Neural cell (in vitro differentiated cells): ENCODE results near the gene ABHD17B. TPM values are rescaled to one million over a fixed set of nuclear protein-coding genes. Genes with fewer than 3 reads are reported as not detected.

Source experiments
- H2AFZ ChIP-seq: fragments of 200-600, 300-800 bp; sonication (generic), shearing (Covaris generic); 2 replicates; pipeline ENCODE4 v1.6.0; 2014; ENCODE audit warnings: low read depth, mild to moderate bottlenecking, antibody characterized with exemption, low read length, moderate library complexity
- H3F3A ChIP-seq: fragments of 200-600 bp; shearing (Covaris generic); 2 replicates; pipeline ENCODE4 v1.6.1; 2016; ENCODE audit warnings: mild to moderate bottlenecking, moderate library complexity, mixed read lengths, antibody characterized with exemption, low read length; ENCODE audit not compliant: insufficient read depth, poor library complexity, severe bottlenecking
- H3K27ac ChIP-seq: fragments of 200-600, 300-800 bp; sonication (generic), shearing (Covaris generic); 2 replicates; pipeline ENCODE4 v1.5.1; 2014; ENCODE audit warnings: mild to moderate bottlenecking, low read length, moderate library complexity
- H3K27me3 ChIP-seq: fragments of 300-800, 200-600 bp; sonication (generic), shearing (Covaris generic); 2 replicates; pipeline ENCODE4 v1.6.0; 2014; ENCODE audit warnings: mild to moderate bottlenecking, low read depth, low read length, moderate library complexity; ENCODE audit not compliant: insufficient read depth
- H3K36me3 ChIP-seq: fragments of 300-800, 200-600 bp; sonication (generic), shearing (Covaris generic); 2 replicates; pipeline ENCODE4 v1.5.1; 2014; ENCODE audit warnings: mild to moderate bottlenecking, antibody characterized with exemption, low read length, moderate library complexity; ENCODE audit not compliant: insufficient read depth
- H3K4me2 ChIP-seq: fragments of 300-800, 200-600 bp; sonication (generic), shearing (Covaris generic); 2 replicates; pipeline ENCODE4 v1.6.0; 2014; ENCODE audit warnings: mild to moderate bottlenecking, low read length
- H3K4me3 ChIP-seq: fragments of 300-800, 200-600 bp; sonication (generic), shearing (Covaris generic); 2 replicates; pipeline ENCODE4 v1.5.1; 2014; ENCODE audit warnings: mild to moderate bottlenecking, low read length, moderate library complexity
- H3K79me2 ChIP-seq: fragments of 200-600 bp; shearing (Covaris generic); replicated peaks from 2 replicates; pipeline ENCODE4 v1.6.0; 2014; ENCODE audit warnings: mild to moderate bottlenecking, low read length, moderate library complexity; ENCODE audit not compliant: insufficient read depth
- H3K9ac ChIP-seq: fragments of 300-800, 200-600 bp; sonication (generic), shearing (Covaris generic); 2 replicates; pipeline ENCODE4 v1.6.1; 2016; ENCODE audit warnings: mild to moderate bottlenecking, low read length, mixed read lengths
- H3K9me2 ChIP-seq: fragments of 200-600 bp; shearing (Covaris generic); 2 replicates; pipeline ENCODE4 v1.6.1; 2016; ENCODE audit warnings: mild to moderate bottlenecking, low read length, mixed read lengths; ENCODE audit not compliant: insufficient read depth
- H3K9me3 ChIP-seq: fragments of 200-600, 300-800 bp; sonication (generic), shearing (Covaris generic); 2 replicates; pipeline ENCODE4 v1.6.1; 2016; ENCODE audit warnings: mild to moderate bottlenecking, mixed run types, low read length, moderate library complexity, mixed read lengths
- H4K20me1 ChIP-seq: fragments of 200-600 bp; shearing (Covaris generic); 2 replicates; pipeline ENCODE4 v1.6.1; 2016; ENCODE audit warnings: mild to moderate bottlenecking, mixed run types; ENCODE audit not compliant: insufficient read depth
- CTCF ChIP-seq: fragments of 450-650 bp; IDR thresholded peaks from 2 replicates; pipeline ENCODE4 v1.5.1; 2014; ENCODE audit warnings: antibody characterized with exemption, mild to moderate bottlenecking, moderate library complexity; ENCODE audit not compliant: poor library complexity, severe bottlenecking
- EP300 ChIP-seq: fragments of 450-650 bp; conservative IDR thresholded peaks from 2 replicates; pipeline ENCODE4 v1.6.1; 2014; ENCODE audit warnings: antibody characterized with exemption, mild to moderate bottlenecking, moderate library complexity; ENCODE audit not compliant: poor library complexity, severe bottlenecking
- EZH2 ChIP-seq: fragments of 200-600, 300-800 bp; shearing (Covaris generic), sonication (generic); IDR thresholded peaks from 2 replicates; pipeline ENCODE4 v1.6.1; 2014; ENCODE audit warnings: antibody characterized with exemption, low read length, borderline replicate concordance, mild to moderate bottlenecking; ENCODE audit not compliant: insufficient read depth, poor library complexity, severe bottlenecking
- MXI1 ChIP-seq: fragments of 450-650 bp; conservative IDR thresholded peaks from 2 replicates; pipeline ENCODE4 v1.6.1; 2014; ENCODE audit warnings: antibody characterized with exemption, mild to moderate bottlenecking; ENCODE audit not compliant: poor library complexity, severe bottlenecking
- POLR2AphosphoS5 ChIP-seq: IDR thresholded peaks from 2 replicates; pipeline ENCODE4 v1.6.1; 2012
- RAD21 ChIP-seq: fragments of 450-650 bp; conservative IDR thresholded peaks from 2 replicates; pipeline ENCODE4 v1.6.1; 2014; ENCODE audit warnings: antibody characterized with exemption, mild to moderate bottlenecking, moderate library complexity
- REST ChIP-seq: IDR thresholded peaks from 2 replicates; pipeline ENCODE4 v1.6.1; 2012; ENCODE audit warnings: borderline replicate concordance
- SMC3 ChIP-seq: fragments of 450-650 bp; conservative IDR thresholded peaks from 2 replicates; pipeline ENCODE4 v1.6.1; 2014; ENCODE audit warnings: antibody characterized with exemption, mild to moderate bottlenecking, moderate library complexity; ENCODE audit not compliant: poor library complexity
- TAF1 ChIP-seq: IDR thresholded peaks from 2 replicates; pipeline ENCODE4 v1.6.1; 2012; ENCODE audit warnings: low read depth
- polyA plus RNA-seq: library from polyadenylated mRNA; depleted of rRNA; stranded (reverse); fragments of >200 nt; gene quantifications from 2 replicates; pipeline ENCODE4 v1.2.3, GENCODE V29; 2014

ABHD17B gene
- polyA plus RNA-seq, 1 donor from 2014 or later = 53.0 TPM

- TF ChIP-seq RAD21 (no peak), REST (no peak), SMC3 (no peak), EP300 (no peak), CTCF (no peak), MXI1 (no peak), POLR2AphosphoS5 (no peak), EZH2 (no peak), TAF1 (no peak)
- H3K27ac ChIP-seq = no peak overlapping the region
- no peak overlapping the region for H3K9ac ChIP-seq
- no peak overlapping the region for H3K4me3 ChIP-seq
- no peaks in the 10 kb centered on the region for H3K27me3 ChIP-seq
- no peaks in the 10 kb centered on the region for H3K79me2 ChIP-seq
- H4K20me1 ChIP-seq = no peaks in the 10 kb centered on the region
- no peaks in the 10 kb centered on the region for H3K9me2 ChIP-seq
- no peaks in the 10 kb centered on the region for H3K36me3 ChIP-seq
- H2AFZ ChIP-seq = no peak overlapping the region
- no peak overlapping the region for H3K4me2 ChIP-seq
- H3K9me3 ChIP-seq = no peaks in the 10 kb centered on the region
- H3F3A ChIP-seq = no peaks in the 10 kb centered on the region
These were observed 18.9 kb upstream of the ABHD17B start for GRCh38 chr9:71929791-71930440.

GRCh38 chr9:71929223-71929622 lies 18.2 kb upstream of the ABHD17B start:
- Histone ChIP-seq H3K79me2 (no peaks in the 10 kb centered on the region), H3K4me3 (no peak overlapping the region), H3K27me3 (no peaks in the 10 kb centered on the region), H3K4me2 (no peak overlapping the region), H3K9me3 (no peaks in the 10 kb centered on the region), H3K9me2 (no peaks in the 10 kb centered on the region), H2AFZ (no peak overlapping the region), H3K36me3 (no peaks in the 10 kb centered on the region), H3K27ac (no peak overlapping the region), H4K20me1 (no peaks in the 10 kb centered on the region), H3F3A (no peaks in the 10 kb centered on the region), H3K9ac (no peak overlapping the region)
- TF ChIP-seq REST (no peak), EZH2 (no peak), MXI1 (no peak), SMC3 (no peak), TAF1 (no peak), CTCF (no peak), POLR2AphosphoS5 (no peak), EP300 (no peak), RAD21 (no peak)
